SU-DHL-6 (cell line): ENCODE data around the gene ZNF831.

ENCODE experiments used
- H2AFZ ChIP-seq: fragments of 200-600 bp; sonication (generic); 2 replicates; pipeline ENCODE4 v1.6.1; 2014; ENCODE audit warnings: low read depth, mild to moderate bottlenecking, moderate library complexity, mixed read lengths, antibody characterized with exemption, low read length; ENCODE audit not compliant: severe bottlenecking
- H3F3A ChIP-seq: fragments of 200-600 bp; shearing (Covaris generic); 2 replicates; pipeline ENCODE4 v1.6.0; 2016; ENCODE audit warnings: antibody characterized with exemption, mild to moderate bottlenecking; ENCODE audit not compliant: insufficient read depth
- H3K27ac ChIP-seq: fragments of 200-600 bp; sonication (generic); 2 replicates; pipeline ENCODE4 v1.5.1; 2016; ENCODE audit warnings: low read depth, mild to moderate bottlenecking, low read length, moderate library complexity, mixed read lengths
- H3K27me3 ChIP-seq: fragments of 200-600 bp; sonication (generic), shearing (Covaris generic); 2 replicates; pipeline ENCODE4 v1.6.0; 2014; ENCODE audit warnings: mild to moderate bottlenecking, low read length
- H3K36me3 ChIP-seq: fragments of 200-600 bp; sonication (generic); 2 replicates; pipeline ENCODE4 v1.6.1; 2014; ENCODE audit warnings: mild to moderate bottlenecking, low read length, mixed read lengths
- H3K4me2 ChIP-seq: fragments of 300-600, 200-600 bp; shearing (Covaris generic), sonication (generic); 2 replicates; pipeline ENCODE4 v1.6.0; 2014; ENCODE audit warnings: low read length, low read depth, mild to moderate bottlenecking; ENCODE audit not compliant: poor library complexity, severe bottlenecking
- H3K4me3 ChIP-seq: fragments of 200-600 bp; sonication (generic); 2 replicates; pipeline ENCODE4 v1.5.1; 2014; ENCODE audit warnings: antibody characterized with exemption, low read length, mild to moderate bottlenecking, mixed read lengths; ENCODE audit not compliant: insufficient read depth, poor library complexity, severe bottlenecking
- H3K79me2 ChIP-seq: fragments of 200-600 bp; sonication (generic); 2 replicates; pipeline ENCODE4 v1.6.1; 2014; ENCODE audit warnings: mild to moderate bottlenecking, low read length, moderate library complexity; ENCODE audit not compliant: insufficient read depth
- H3K9ac ChIP-seq: fragments of 200-600 bp; sonication (generic); 2 replicates; pipeline ENCODE4 v1.7.0; 2014; ENCODE audit warnings: mild to moderate bottlenecking, low read length
- H3K9me2 ChIP-seq: fragments of 200-600 bp; sonication (generic); replicated peaks from 2 replicates; pipeline ENCODE4 v1.6.1; 2014; ENCODE audit warnings: low read length; ENCODE audit not compliant: insufficient read depth
- H3K9me3 ChIP-seq: fragments of 200-600 bp; sonication (generic); 2 replicates; pipeline ENCODE4 v1.6.1; 2014; ENCODE audit warnings: low read length, mixed read lengths; ENCODE audit not compliant: insufficient read depth
- H4K20me1 ChIP-seq: fragments of 200-600 bp; sonication (generic); 2 replicates; pipeline ENCODE4 v1.6.1; 2014; ENCODE audit warnings: low read depth, mild to moderate bottlenecking, antibody characterized with exemption, low read length, moderate library complexity, mixed read lengths
- EZH2phosphoT487 ChIP-seq: fragments of 200-600 bp; sonication (generic), shearing (Covaris generic); conservative IDR thresholded peaks from 2 replicates; pipeline ENCODE4 v1.6.1; 2018; ENCODE audit warnings: mild to moderate bottlenecking, antibody characterized with exemption, low read length, moderate library complexity, mixed read lengths
- TF ChIP-seq, protein P1 (sequence below): fragments of 200-600 bp; sonication (generic); IDR thresholded peaks from one replicate; pipeline ENCODE4 v1.5.1; 2017; ENCODE audit warnings: antibody characterized with exemption, mild to moderate bottlenecking, low read length, moderate library complexity; ENCODE audit not compliant: insufficient read depth, poor library complexity, severe bottlenecking

Gene ZNF831

GRCh38 chr20:59217173-59217572, 53.6 kb downstream of the ZNF831 start:
- Histone ChIP-seq H2AFZ (no peak overlapping the region), H3K27ac (no peak overlapping the region), H3F3A (no peaks in the 10 kb centered on the region), H3K79me2 (no peaks in the 10 kb centered on the region), H4K20me1 (no peaks in the 10 kb centered on the region), H3K9ac (no peak overlapping the region), H3K9me3 (no peaks in the 10 kb centered on the region), H3K9me2 (no peaks in the 10 kb centered on the region), H3K4me2 (no peak overlapping the region), H3K4me3 (no peak overlapping the region), H3K27me3 (no peaks in the 10 kb centered on the region), H3K36me3 (no peaks in the 10 kb centered on the region)
- TF ChIP-seq EZH2phosphoT487 = no peak
- TF ChIP-seq, protein P1, sequence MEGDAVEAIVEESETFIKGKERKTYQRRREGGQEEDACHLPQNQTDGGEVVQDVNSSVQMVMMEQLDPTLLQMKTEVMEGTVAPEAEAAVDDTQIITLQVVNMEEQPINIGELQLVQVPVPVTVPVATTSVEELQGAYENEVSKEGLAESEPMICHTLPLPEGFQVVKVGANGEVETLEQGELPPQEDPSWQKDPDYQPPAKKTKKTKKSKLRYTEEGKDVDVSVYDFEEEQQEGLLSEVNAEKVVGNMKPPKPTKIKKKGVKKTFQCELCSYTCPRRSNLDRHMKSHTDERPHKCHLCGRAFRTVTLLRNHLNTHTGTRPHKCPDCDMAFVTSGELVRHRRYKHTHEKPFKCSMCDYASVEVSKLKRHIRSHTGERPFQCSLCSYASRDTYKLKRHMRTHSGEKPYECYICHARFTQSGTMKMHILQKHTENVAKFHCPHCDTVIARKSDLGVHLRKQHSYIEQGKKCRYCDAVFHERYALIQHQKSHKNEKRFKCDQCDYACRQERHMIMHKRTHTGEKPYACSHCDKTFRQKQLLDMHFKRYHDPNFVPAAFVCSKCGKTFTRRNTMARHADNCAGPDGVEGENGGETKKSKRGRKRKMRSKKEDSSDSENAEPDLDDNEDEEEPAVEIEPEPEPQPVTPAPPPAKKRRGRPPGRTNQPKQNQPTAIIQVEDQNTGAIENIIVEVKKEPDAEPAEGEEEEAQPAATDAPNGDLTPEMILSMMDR = no peak

- H3K4me2 ChIP-seq = no peak overlapping the region
- H3K4me3 ChIP-seq = no peak overlapping the region
- H2AFZ ChIP-seq = no peak overlapping the region
- no peaks in the 10 kb centered on the region for H3K79me2 ChIP-seq
- H3K9ac ChIP-seq = no peak overlapping the region
- H3K36me3 ChIP-seq = no peaks in the 10 kb centered on the region
- no peaks in the 10 kb centered on the region for H3K27me3 ChIP-seq
- no peaks in the 10 kb centered on the region for H3K9me3 ChIP-seq
- no peak overlapping the region for H3K27ac ChIP-seq
- no peaks in the 10 kb centered on the region for H3K9me2 ChIP-seq
- H3F3A ChIP-seq = no peaks in the 10 kb centered on the region
- no peak for TF ChIP-seq EZH2phosphoT487
- TF ChIP-seq, protein P1 = no peak
- H4K20me1 ChIP-seq = no peaks in the 10 kb centered on the region
Observed at GRCh38 chr20:59217794-59218280, 54.2 kb downstream of the ZNF831 start.

DNA sequence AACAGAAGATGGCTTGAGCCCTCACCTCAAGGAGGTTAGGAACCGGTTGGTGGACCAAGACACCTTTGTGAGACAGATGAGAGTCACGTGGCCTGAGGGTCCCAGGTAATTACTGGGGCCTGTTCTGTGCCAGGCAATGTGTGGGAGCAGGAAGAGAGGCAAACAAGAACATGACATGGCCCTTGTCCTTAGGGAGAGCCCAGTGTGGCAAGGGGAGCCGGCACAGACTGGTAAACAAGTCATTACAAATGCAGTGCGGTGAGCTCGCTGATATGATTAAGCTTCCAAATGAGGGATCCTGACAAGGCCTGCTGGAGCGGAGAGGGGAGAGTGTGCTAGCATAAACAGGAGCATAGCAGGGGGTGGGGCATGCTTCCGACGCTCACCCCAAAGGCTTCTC, 55.6 kb downstream of the ZNF831 start:
- TF ChIP-seq, protein P1 = no peak
- TF ChIP-seq EZH2phosphoT487 = no peak
- no peaks in the 10 kb centered on the region for H3F3A ChIP-seq
- no peaks in the 10 kb centered on the region for H3K9me3 ChIP-seq
- no peak overlapping the region for H3K9ac ChIP-seq
- H3K27me3 ChIP-seq = no peaks in the 10 kb centered on the region
- H4K20me1 ChIP-seq = no peaks in the 10 kb centered on the region
- no peak overlapping the region for H3K4me2 ChIP-seq
- no peaks in the 10 kb centered on the region for H3K36me3 ChIP-seq
- no peaks in the 10 kb centered on the region for H3K79me2 ChIP-seq
- H3K9me2 ChIP-seq = no peaks in the 10 kb centered on the region
- H3K27ac ChIP-seq = no peak overlapping the region
- no peak overlapping the region for H3K4me3 ChIP-seq
- no peak overlapping the region for H2AFZ ChIP-seq
